RWPE2 (cell line): ENCODE results near the gene SLC39A9.

ENCODE experiments used
- ATAC-seq: fragments of 200-7000 bp; cut with Tn5 transposase; 3 replicates; pipeline ENCODE4 v1.9.1; 2021; ENCODE audit warnings: low read depth
- DNase-seq: peaks from one replicate; pipeline ENCODE4 v3.0.0-alpha.2; 2020; ENCODE audit warnings: low spot score
- H3K27ac ChIP-seq: fragments of 450-650 bp; 2 replicates; pipeline ENCODE4 v1.5.1; 2017; ENCODE audit warnings: mild to moderate bottlenecking; ENCODE audit not compliant: poor library complexity, severe bottlenecking
- H3K27me3 ChIP-seq: fragments of 250-450 bp; sonication (Bioruptor Pico); 2 replicates; pipeline ENCODE4 v1.5.1; 2021; ENCODE audit warnings: mild to moderate bottlenecking, moderate library complexity; ENCODE audit not compliant: insufficient read depth, poor library complexity, severe bottlenecking
- H3K36me3 ChIP-seq: fragments of 250-450 bp; sonication (Bioruptor Pico); 2 replicates; pipeline ENCODE4 v1.5.1; 2020; ENCODE audit warnings: low read depth, mild to moderate bottlenecking, moderate library complexity
- H3K4me1 ChIP-seq: fragments of 250-450 bp; sonication (Bioruptor Pico); 2 replicates; pipeline ENCODE4 v1.5.1; 2021; ENCODE audit warnings: mild to moderate bottlenecking, moderate library complexity; ENCODE audit not compliant: insufficient read depth, poor library complexity, severe bottlenecking
- H3K4me3 ChIP-seq: fragments of 250-450 bp; sonication (Bioruptor Pico); 2 replicates; pipeline ENCODE4 v1.5.1; 2021; ENCODE audit warnings: mild to moderate bottlenecking, moderate library complexity; ENCODE audit not compliant: severe bottlenecking
- H3K9me3 ChIP-seq: fragments of 250-450 bp; sonication (Bioruptor Pico); 2 replicates; pipeline ENCODE4 v1.5.1; 2021; ENCODE audit warnings: mild to moderate bottlenecking, moderate library complexity; ENCODE audit not compliant: severe bottlenecking
- TF ChIP-seq, protein P1 (sequence below): fragments of 450-650 bp; IDR thresholded peaks from one replicate; pipeline ENCODE4 v1.5.1; 2017; ENCODE audit warnings: mild to moderate bottlenecking, moderate library complexity; ENCODE audit not compliant: poor library complexity, severe bottlenecking

Gene SLC39A9

DNA sequence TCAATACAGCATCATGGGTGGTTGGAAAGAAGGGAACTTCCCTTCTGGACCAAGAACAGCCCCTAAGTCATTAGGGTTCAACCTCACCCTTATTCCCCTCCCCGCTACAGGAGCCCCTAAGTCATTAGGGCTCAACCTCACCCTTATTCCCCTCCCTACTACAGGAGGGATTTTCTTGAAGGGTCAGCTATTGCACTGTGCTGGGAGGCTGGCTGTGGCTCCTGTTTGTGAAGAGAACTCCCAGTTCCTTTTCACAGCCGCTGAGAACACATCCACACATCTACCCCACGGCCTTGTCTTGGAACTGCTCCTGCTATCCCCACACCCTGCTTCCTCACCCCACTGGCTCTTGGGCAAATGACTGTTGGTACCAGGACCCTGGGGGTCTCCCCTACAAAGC lies 45.3 kb upstream of the SLC39A9 start:
- DNase-seq (no peak), ATAC-seq (no peak)
- Histone ChIP-seq H3K4me1 (no peaks in the 10 kb centered on the region), H3K36me3 (no peaks in the 10 kb centered on the region), H3K27ac (no peak overlapping the region), H3K9me3 (no peaks in the 10 kb centered on the region), H3K27me3 (no peaks in the 10 kb centered on the region), H3K4me3 (no peak overlapping the region)
- TF ChIP-seq, protein P1, sequence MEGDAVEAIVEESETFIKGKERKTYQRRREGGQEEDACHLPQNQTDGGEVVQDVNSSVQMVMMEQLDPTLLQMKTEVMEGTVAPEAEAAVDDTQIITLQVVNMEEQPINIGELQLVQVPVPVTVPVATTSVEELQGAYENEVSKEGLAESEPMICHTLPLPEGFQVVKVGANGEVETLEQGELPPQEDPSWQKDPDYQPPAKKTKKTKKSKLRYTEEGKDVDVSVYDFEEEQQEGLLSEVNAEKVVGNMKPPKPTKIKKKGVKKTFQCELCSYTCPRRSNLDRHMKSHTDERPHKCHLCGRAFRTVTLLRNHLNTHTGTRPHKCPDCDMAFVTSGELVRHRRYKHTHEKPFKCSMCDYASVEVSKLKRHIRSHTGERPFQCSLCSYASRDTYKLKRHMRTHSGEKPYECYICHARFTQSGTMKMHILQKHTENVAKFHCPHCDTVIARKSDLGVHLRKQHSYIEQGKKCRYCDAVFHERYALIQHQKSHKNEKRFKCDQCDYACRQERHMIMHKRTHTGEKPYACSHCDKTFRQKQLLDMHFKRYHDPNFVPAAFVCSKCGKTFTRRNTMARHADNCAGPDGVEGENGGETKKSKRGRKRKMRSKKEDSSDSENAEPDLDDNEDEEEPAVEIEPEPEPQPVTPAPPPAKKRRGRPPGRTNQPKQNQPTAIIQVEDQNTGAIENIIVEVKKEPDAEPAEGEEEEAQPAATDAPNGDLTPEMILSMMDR = no peak

GRCh38 chr14:69354383-69355153 lies 43.9 kb upstream of the SLC39A9 start:
- TF ChIP-seq, protein P1 = no peak
- Histone ChIP-seq H3K4me1 (no peaks in the 10 kb centered on the region), H3K36me3 (no peaks in the 10 kb centered on the region), H3K9me3 (no peaks in the 10 kb centered on the region), H3K4me3 (no peak overlapping the region), H3K27ac (no peak overlapping the region), H3K27me3 (peaks cover 3% of the 10 kb centered on the region)
- DNase-seq (no peak), ATAC-seq (no peak; the same call in 2 of the 3 replicates)

GRCh38 chr14:69355154-69355597 lies 43.3 kb upstream of the SLC39A9 start:
- no peak for ATAC-seq
- no peaks in the 10 kb centered on the region for H3K4me1 ChIP-seq
- H3K4me3 ChIP-seq = no peak overlapping the region
- DNase-seq = no peak
- peaks cover 3% of the 10 kb centered on the region for H3K27me3 ChIP-seq
- TF ChIP-seq, protein P1 = no peak
- H3K27ac ChIP-seq = no peak overlapping the region
- H3K36me3 ChIP-seq = no peaks in the 10 kb centered on the region
- no peaks in the 10 kb centered on the region for H3K9me3 ChIP-seq

- no peaks in the 10 kb centered on the region for H3K4me1 ChIP-seq
- no peaks in the 10 kb centered on the region for H3K9me3 ChIP-seq
- no peaks in the 10 kb centered on the region for H3K36me3 ChIP-seq
- no peak overlapping the region for H3K27ac ChIP-seq
- no peak; the same call in 2 of the 3 replicates for ATAC-seq
- TF ChIP-seq, protein P1 = no peak
- no peak for DNase-seq
- no peak overlapping the region for H3K4me3 ChIP-seq
- peaks cover 3% of the 10 kb centered on the region for H3K27me3 ChIP-seq
These were observed 42.7 kb upstream of the SLC39A9 start for GRCh38 chr14:69355607-69356281.
